ENCODE results near the gene CADPS2.
"Not testable (repeated sequence)": the region's sequence is repeated elsewhere in the genome, so short reads cannot be mapped to it uniquely, and the experiment has no call there.

The CADPS2 gene

DNA sequence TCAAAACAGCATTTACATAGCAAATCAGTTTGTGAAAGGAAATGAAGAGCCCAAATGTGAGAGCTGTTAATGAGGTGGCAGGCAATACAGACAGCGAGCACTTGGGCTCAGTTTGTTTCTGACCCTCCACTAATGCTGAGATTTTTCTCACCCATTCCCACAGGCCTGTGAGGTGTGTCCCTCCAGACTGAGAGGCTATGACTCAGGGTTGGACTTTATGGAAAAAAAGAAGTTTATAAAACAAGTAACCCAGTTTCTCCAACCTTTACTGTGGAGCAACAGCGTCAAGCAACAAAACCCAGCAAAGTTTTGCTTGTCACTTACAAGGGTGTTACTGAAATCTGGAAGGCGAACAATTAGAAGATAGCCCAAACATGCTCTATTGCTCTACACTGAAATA lies 576.8 kb downstream of the CADPS2 start:
- no peak for DNase-seq (ENCODE audit: low read depth)

DNA sequence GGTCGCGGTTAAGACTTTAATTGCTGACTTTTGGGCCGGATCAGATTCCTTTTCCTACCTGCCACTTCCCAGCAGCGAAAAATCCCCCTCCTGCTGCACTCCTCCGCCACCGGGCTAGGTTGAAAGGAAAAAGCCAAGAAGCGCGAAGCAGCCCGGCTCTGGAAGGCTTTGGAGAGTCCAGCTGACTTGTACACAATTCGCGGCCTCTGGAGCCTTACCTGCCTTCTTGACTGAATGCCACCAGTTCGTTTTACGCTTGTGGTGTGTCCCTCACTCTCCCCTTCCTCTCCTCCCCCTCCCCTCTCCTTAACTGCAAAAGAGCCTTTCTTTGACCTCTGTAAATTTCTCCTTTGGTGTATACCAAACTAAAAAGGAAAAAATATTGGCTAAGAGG lies 579.0 kb downstream of the CADPS2 start:
- no peak for DNase-seq (ENCODE audit: low read depth)

DNA sequence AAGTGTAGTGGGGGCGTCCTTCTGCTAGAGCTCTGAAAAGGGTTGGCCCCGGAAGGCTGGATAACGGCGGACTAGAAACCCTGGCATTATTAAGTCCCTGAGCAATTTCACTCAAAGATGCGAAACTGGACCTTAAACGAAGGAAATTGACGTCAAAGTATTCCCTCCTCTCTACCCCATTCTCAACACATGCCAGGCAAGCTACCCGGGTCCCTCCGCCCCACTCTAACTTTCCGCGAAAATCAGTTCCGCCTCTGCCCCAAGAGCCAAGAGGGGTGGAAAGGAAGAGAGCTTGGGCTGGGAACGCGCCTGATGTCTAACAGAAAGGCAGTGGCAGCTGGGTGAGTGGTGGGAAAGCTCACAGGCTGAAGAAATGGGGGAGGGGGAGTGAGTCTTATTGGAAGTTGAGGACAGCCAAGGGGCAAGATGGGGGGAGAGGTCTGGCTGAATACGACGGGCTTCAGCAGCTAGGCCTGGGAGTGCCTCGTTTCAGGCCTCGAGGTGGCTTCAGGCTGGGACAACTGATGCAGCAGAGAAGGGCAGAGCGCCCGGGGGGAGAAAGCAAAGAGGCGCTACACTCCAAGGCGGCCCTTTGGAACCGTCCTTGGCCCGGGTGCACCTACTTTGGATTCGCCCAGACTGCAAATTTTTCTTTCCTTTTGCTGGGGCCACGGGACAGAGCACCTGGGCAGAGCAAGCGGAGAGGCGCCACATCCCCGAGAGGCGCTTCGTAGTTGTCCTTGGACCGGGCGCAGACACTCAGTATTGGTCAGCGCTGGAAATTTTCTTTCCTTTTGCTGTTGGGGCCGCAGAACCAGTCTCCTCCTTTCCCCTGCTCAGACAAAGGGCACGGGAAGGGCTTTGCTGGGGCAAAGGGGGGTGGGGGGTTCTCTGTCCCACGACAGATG lies 579.7 kb downstream of the CADPS2 start:
- DNase-seq (ENCODE audit: low read depth), result no peak

DNA sequence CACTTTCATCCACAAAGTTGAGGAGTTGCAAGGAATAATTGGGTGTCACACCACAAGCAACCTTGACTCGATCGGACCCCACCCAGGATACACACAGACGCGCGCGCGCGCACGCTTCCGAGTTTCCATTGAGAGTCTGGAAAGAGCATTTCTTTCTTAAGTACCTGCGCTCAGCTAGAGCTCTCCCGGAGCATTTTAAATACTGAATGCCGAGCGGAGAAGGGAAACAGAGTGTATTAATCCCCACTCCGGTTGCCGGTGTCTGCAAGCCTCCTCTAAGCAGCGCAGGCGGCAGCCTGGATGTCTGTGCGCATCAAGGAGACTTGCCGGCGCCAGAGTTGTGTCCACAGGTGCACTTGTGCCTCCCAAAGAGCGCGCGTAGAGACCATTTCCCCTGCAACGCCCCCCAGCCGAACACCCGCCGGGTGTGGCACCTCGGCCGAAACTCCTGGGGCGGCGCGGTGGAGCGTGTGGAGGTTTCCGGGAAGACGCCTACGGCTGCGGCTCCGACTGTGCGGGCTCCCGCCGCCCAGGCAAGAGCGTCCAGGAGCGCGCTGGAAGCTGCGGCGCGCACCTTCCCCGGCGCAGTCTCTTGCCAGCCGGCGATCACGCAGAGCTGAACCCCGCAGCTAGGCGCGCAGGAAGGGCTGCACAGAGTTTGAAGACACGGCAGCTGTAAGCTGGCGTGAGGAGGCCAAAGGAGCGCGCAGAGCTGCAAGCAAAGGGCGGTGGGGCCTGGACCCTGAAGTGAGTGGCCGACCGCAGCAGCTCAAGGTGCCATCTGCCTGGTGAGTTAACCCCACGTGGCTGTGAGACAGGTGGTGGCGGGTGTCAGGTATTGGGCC lies 580.6 kb downstream of the CADPS2 start:
- no peak for DNase-seq (ENCODE audit: low read depth)

DNA sequence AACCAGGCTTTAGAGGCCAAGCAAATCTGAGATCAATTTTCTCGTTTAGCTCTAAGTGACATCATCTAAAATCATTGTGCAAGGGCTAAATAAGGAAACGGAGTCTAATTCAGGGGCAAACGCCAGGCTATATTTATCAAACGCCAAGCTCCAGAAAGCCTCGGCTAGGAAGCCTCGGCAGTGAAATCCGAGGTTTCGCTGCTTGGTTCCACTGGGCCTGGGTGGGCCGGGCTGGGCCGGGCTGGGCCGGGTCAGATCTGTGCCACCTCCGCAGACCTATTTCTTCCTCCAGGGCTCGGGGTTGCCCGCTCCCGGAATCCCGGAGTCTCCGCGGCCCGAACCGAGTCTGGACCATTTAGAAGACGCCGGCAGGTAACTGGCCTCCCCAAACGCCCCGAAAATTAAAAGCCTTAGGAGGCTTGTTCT lies 581.3 kb downstream of the CADPS2 start:
- no peak for DNase-seq (ENCODE audit: low read depth)

DNA sequence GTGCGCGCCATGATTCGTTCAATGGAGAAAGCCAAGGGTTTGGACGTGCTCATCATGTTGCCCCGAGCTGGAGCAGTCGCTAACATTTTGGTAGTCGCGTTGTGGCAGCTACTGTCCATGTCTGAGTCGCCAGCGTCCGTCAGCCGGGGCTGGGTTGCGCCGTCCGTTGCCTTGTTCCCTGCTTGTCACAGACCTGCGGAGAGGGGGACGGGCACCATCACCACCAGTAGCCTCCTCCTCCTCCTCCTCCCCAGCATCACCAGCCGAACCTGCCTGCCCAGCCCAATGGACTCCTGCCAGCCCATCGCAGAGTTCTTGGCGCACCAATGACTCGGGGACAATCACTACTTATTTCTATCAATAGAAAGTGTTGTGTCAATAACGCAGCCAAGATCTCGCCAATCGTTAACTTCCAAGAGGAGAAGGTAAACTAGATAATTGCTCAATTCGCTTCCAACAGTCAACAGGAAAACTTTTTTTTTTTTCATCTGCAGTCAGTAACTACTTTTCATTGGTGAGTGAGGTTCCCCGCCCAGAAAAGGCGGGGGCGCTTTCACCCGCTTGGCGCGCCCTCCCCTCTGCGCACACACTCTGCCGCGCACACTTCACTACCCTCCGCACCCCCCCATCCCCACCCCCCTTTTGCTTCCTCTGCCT lies 581.8 kb downstream of the CADPS2 start, which contains the start of gene FEZF1:
FEZF1 (minus strand) TSS at position 432 of the 657 bp plus-strand sequence; CDS start at position 119, 313 bp downstream.
- no peak for DNase-seq (ENCODE audit: low read depth)

DNA sequence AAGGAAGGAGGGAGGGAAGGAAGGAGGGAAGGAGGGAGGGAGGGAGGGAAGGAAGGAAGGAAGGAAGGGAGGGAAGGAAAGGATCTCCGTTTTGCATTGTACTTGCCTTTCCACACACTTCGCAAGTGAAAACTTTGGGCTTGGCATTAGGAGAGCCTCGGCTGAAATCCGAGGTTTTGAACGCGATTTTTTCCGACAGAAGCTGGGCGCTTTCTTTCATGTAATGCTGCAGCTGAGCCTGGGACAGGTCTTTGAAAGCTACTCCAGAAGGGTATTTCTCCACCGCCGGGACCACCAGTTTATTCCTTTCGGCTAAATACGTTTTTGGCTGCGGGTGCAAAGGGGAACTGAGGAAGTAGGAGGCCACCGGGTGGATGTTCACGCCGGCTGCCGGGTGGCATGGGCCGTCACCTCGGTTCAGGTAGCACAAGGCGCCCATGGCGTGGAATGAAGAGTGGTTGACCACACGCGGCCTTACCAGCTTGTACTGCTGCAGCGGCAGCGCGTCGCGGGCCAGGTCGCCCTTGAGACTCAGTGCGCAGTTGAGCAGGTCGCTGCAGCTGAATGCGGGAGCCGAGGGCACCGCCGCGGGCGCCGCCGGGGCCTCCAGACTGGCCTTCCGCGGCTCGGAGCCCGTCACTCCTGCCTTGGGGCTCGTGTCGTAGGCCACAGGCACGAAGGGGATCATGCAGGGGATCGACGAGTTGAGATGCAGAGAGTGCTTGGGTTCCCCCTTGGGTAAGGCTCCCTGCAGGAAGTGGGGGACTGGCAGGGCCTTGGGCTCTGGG lies 582.5 kb downstream of the CADPS2 start:
- DNase-seq (ENCODE audit: low read depth), result no peak

DNA sequence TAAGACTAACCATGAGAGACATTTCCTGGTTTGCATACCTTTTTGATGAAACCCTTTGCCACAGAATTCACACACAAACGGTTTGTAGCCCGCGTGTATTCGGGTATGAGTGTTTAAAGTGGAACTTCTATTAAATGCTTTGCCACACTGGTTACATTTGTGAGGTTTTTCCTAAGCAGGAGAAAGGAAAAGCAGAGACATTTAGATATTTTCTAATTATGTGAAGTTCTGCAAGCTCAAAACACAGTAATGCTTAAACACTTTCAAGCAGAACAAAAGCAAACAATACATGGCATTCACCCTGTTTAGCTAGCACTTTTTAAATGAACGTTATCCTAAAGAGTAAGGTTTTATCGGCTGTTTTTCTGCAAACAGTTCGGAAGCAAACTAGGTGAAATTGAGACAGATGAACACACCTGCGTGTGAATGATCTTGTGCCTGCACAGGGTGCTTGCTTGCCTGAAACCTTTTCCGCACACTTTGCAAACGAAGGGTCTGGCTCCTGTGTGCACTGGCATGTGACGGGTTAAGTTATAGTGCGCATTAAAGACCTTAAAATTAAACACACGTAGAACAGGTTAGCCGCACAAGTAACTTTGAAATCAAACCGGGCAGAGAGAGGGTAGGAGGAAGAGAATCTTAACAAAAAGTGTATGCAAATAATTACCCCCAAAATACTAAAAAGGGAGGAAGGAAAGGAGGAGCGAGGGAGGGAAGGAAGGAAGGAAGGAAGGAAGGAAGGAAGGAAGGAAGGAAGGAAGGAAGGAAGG lies 583.3 kb downstream of the CADPS2 start:
- DNase-seq (ENCODE audit: low read depth), result no peak

DNA sequence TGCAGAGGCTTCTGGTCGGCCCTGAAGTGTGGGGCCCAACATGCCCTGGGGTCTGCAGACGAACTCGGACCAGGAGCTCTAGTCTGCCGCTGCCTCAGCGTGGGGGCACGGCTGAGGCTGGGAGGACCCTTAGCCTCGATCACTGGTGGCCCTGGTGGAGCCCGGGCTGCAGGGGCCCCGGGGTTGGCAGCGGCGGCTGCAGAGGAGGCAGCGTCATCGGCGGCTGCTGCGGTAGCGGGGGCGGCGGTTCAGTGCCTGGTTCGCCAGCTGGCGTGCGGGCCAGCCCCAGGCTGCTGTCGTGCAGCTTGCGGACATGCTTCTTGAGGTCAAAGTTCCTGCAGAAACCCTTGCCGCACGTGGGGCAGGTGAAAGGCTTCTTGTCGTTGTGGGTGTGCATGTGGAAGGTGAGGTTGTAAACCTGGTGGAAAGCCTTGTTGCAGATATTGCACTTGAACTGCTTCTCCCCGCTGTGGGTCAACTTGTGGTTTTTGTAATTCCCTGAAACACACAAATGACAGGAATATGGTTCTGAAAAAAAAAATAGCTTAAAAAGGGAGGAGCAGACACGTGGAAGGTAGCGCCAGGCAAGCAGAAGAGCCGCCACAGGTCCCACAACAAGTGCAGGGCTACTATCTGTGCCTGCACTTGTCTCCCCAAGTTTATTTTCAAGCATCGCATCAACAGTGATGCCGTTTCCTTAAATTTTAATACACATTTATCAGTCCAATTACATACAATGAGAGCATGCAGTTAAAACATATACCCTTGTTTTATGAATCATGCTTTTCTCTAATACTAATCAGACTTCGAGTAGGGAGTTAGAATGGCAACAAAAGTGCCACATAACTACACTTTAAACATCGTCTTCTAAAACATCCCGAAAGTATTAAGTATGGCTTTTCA lies 584.2 kb downstream of the CADPS2 start:
- DNase-seq (ENCODE audit: low read depth), result no peak

DNA sequence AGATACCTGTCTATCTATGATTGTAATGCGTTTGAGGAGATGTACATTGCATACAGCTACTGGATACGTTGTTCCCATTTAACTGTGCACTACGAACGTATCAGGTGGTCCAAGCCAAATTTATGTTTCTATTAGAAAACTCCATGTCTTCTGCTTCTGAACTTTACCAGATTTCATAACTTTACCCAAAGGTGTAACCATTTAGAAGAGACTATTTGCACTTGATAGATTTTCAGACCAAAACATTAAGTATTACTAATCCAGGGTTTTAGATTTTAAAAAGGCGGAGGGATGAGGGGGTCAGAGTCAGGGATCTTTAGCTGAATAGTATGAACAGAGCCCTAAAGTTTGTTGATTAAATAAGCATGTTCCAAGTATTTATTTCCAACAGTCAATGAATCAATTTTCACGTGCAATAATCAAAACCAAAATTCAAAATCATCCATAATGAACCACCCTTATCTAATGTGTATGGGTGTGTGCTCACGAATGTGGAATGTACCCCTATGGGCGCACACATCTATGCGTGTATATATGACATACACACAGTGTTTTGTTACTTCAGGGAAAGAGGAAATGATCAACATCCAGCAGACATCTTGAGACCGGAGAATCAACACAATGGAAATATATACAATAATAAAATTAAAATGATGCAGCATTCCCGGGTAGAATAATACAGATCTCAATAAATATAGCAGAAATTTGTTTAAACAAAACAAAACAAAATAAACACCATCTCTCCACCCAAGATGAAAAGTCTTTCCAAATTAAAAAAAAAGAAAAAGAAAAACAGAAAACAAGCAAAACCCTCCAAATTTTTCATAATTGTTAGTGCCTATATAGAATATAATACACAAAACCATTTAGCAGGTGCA lies 585.1 kb downstream of the CADPS2 start:
- no peak for DNase-seq (ENCODE audit: low read depth)

DNA sequence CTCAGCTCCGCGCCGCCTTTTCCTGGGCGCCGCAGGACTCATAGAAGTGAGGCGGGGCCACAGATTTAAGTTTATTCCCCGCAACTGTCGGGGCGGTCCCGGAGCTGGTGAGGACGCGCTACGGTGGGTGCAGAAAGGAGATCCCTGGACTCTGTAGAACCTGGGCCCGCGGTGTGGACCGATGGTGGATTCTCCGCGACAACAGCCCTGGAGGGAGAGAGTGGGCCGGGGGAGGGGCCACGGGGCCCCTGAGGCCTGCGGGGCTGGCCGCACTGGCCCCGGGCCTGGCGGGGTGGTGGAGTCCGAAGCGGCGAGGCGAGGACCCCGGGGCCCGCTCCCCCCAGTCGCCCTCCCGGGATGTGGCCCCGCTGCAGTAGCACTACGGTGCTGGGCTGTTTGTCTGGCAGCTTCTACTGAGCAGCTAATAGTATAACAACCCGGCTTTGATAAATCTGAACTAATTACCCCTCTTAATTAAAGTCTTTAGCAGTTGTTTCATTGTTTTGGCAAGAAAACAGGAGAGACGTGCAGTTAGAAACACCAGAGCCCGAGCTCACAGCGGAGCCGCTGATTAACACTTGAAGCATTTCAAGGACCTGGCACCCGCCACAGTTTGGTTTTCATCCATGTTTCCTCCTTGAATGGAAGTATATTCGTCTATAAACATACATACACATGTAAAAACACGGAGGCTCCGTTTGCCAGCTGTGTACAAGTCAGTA lies 585.9 kb downstream of the CADPS2 start:
- DNase-seq (ENCODE audit: low read depth), result no peak

DNA sequence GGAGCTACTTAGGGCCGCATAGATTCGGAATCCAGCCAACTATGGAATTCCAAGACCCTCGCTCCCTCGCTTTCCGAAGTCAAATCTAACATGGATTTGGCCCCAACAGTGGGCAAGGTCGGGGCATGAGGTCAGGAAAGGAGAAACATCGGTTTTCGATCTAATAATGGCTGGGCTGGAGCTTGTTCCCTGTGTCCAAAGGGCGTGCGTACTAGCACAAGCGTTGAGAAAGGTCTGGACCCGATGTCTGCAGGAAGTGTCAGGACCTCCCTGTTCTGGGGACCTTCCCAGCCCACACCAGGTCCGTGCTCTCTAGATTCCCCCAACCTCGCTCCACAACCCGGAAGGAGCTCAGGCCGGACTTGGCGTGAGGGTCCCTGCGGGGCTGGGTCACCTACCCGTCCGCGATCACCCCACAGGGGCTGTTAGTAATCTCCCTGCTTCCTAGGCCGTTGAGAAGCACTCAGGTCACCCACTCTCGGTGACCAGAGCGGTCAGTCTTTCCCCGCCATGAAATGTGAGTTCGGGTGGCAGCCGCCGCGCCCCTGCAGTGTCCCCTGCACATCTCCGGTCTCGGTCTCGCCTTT lies 586.5 kb downstream of the CADPS2 start:
- no peak for DNase-seq (ENCODE audit: low read depth)

DNA sequence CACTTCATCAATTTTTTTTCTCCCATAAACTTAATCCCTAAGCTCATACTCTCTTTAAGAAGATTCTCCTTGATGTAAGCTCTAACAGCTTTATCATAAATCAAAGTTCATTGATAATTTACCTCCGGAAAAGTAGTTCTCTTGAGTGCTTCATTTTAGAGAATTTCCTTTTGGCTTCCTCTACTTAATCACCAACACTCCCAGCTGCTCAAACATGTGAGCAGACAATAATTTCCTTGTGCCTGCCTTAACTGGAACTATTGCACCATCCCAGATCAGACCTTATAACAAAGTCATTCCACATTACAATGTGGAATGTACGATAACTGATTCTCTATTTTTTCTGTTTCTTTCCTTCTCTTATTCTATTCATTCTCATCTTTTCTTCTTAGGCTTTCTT lies 587.6 kb downstream of the CADPS2 start:
- DNase-seq (ENCODE audit: low read depth), result no peak

DNA sequence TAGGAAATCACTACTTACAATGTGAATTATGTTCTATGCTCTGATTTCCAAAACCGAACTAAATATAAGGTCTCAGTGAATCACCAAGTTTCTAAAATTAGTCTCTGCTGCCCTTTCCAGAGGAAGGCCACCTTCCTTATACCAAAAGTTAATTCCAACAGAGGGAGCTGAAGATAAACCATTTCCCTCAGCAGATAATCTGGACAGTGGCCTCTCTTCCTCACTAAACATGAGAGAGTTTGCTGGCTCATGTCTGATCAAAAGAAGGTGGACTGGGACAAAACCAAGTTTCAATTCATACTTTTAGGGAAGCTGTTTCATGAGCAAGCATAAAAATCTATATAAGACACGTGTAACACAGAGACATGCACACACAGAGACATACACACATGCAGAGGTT lies 588.1 kb downstream of the CADPS2 start:
- no peak for DNase-seq (ENCODE audit: low read depth)

DNA sequence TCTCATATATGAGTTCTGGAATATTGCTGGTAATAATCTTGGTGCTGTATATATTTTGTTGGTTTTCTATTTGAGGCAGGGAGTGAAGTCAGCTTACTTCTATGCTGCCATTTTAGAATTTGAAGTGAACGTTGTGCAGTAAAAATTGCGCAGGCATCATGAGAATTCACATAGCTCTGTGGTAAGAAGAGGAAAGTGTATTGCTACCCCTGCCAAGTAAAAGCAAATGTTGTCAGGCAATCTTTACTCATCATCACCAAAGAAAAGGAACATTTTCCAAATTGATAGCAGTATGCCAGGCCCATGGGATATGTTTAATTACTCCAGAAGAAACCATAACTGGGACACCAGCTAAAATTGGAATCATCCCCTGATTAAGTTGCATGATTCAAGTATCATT lies 595.1 kb downstream of the CADPS2 start:
- DNase-seq (ENCODE audit: low read depth), result no peak

DNA sequence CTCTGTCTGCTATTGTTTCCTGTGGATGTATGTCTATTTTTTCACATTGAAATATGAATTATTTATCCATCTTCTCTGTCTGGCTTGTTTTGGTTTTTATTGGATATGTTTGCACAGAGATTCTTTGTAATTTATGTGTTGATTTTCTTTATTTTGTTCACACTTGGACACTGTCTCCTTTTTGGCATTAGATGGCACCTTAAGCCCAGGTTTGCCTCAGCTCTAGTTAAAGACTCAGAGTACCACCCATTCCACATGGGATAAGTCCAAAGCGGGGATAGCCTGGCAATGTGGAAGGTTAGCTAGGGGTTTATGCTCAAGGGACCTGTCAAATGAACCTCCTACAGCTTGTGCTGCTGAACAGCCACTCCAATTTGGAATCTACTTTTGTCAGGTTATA lies 595.8 kb downstream of the CADPS2 start:
- DNase-seq (ENCODE audit: low read depth), result no peak

DNA sequence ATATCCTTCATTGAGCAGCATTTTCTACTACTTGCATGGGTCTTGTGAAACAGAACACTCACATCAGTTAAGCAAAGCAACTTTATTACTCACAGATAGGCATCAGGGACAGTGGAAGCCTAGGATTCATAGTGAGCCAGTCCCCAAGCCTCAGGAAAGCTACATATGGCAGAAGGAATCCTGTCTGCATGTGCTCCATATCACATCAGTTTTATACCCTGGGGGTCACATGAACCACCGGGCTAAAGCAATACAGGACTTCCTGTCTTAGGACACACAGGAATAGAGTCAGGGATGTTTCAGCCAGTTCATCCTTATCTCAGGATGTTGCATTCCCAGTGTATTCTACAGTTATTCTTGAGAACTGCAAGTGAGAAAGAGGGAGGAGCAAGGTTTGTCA lies 596.8 kb downstream of the CADPS2 start:
- DNase-seq (ENCODE audit: low read depth), result no peak

DNA sequence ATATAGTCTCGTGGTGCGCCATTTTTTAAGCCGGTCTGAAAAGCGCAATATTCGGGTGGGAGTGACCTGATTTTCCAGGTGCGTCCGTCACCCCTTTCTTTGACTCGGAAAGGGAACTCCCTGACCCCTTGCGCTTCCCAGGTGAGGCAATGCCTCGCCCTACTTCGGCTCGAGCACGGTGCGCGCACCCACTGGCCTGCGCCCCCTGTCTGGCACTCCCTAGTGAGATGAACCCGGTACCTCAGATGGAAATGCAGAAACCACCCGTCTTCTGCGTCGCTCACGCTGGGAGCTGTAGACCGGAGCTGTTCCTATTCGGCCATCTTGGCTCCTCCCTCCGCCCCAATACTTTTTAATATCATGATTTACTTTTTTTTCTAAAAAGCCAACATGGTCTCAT lies 601.7 kb downstream of the CADPS2 start:
- not testable (repeated sequence) for DNase-seq (ENCODE audit: low read depth)

Measured in stimulated activated CD8-positive, alpha-beta memory T cell treated with anti-CD3 and anti-CD28 coated beads, Interleukin-12 subunit alpha, Interleukin-12 subunit beta, amount 100 ng/mL, for 1 hour (primary cell).